Upper lobe of left lung (tissue), 6 donors: ENCODE measurements around the gene MAP2K5. TPM values are rescaled to one million over a fixed set of nuclear protein-coding genes. Genes with fewer than 3 reads are reported as not detected.
A peak's percentile ranks its signal among the peaks of the same experiment; 100 is the strongest.

Experiments used
- ATAC-seq, 2 donors: fragments of 200-7000 bp; cut with Tn5 transposase; one replicate each; pipeline ENCODE4 v1.9.1; 2022; ENCODE audit warnings: mild to moderate bottlenecking in 2 of 2, moderate library complexity in 2 of 2; ENCODE audit not compliant: low FRiP score in 2 of 2
- DNase-seq, 2 donors: peaks; one replicate each; pipeline ENCODE4 v3.0.0-alpha.2; 2019 to 2020
- H3K27ac ChIP-seq, 4 donors: fragments of 200-600 bp; sonication (generic); one replicate each; pipeline ENCODE4 v1.5.1; 2016 to 2019
- H3K27me3 ChIP-seq, 4 donors: fragments of 200-600 bp; sonication (generic); one replicate each; pipeline ENCODE4 v1.5.1; 2017 to 2019
- H3K36me3 ChIP-seq, 4 donors: fragments of 200-600 bp; sonication (generic); one replicate each; pipeline ENCODE4 v1.5.1; 2016 to 2019
- H3K4me1 ChIP-seq, 4 donors: fragments of 200-600 bp; sonication (generic); one replicate each; pipeline ENCODE4 v1.5.1; 2018 to 2019
- H3K4me3 ChIP-seq, 4 donors: fragments of 200-600 bp; sonication (generic); one replicate each; pipeline ENCODE4 v1.5.1; 2017 to 2019; ENCODE audit warnings: mild to moderate bottlenecking in 2 of 4, moderate library complexity in 1 of 4
- H3K9me3 ChIP-seq, 4 donors: fragments of 200-600 bp; sonication (generic); one replicate each; pipeline ENCODE4 v1.5.1; 2018 to 2019
- EP300 ChIP-seq, 4 donors: sonication (generic); formaldehyde crosslinking; IDR thresholded peaks; one replicate each; pipeline ENCODE4 v1.5.1; 2017; ENCODE audit warnings: antibody characterized with exemption in 4 of 4, control low read depth in 2 of 4
- POLR2A ChIP-seq, 4 donors: fragments of 450-650 bp; IDR thresholded peaks; one replicate each; pipeline ENCODE4 v1.5.1; 2016 to 2017; ENCODE audit warnings: antibody characterized with exemption in 4 of 4, mild to moderate bottlenecking in 2 of 4
- POLR2AphosphoS5 ChIP-seq, 2 donors: sonication (generic); formaldehyde crosslinking; IDR thresholded peaks; one replicate each; pipeline ENCODE4 v1.5.1; 2017; ENCODE audit warnings: antibody characterized with exemption in 2 of 2
- WGBS, 2 donors: methylation state at CpG; one replicate each; pipeline ENCODE4 v1.1.5; 2017 to 2018; 5-methylcytosine and 5-hydroxymethylcytosine counted together
- total RNA-seq, 6 donors: library from RNA; depleted of rRNA in 4 of 6; stranded (reverse); fragments of >200 nt in 4 of 6; gene quantifications; one replicate each; pipeline versions ENCODE4 v1.1.0 to v1.2.1, GENCODE V29; 2016 to 2021
- TF ChIP-seq, protein P1 (sequence below), 6 experiments: fragments of 450-650 bp in 4 of 6; fragments of 200-600 bp in 2 of 6; sonication (generic) in 2 of 6; IDR thresholded peaks; one replicate each; pipeline ENCODE4 v1.5.1; 2016 to 2019; ENCODE audit warnings: antibody characterized with exemption in 6 of 6
- donor health status: DM: no; HTN: no; CAD: no; lungs with moderate emphysema.
- donor health status: DM: no; HTN: yes; CAD: no; lungs with severe emphysema.

MAP2K5 gene
- total RNA-seq, 6 donors from 2014 or later, result 7.8 to 25.6 (median 16.0) TPM

GRCh38 chr15:67504056-67504455 lies 38.4 kb upstream of the MAP2K5 start:
- no peak for ATAC-seq
- Histone ChIP-seq H3K36me3 (no peaks in the 10 kb centered on the region), H3K27ac (no peak overlapping the region), H3K27me3 (no peaks in the 10 kb centered on the region), H3K9me3 (no peaks in the 10 kb centered on the region), H3K4me3 (no peak overlapping the region), H3K4me1 (peaks cover 2 to 19% (median 14%) of the 10 kb centered on the region in 4 donors)
- 86 to 93% methylated on average over 6 of the region's 6 CpGs for WGBS, 2 donors
- no peak for TF ChIP-seq EP300 (IDR thresholded peaks at IDR 0.05)
- no peak for DNase-seq

DNA sequence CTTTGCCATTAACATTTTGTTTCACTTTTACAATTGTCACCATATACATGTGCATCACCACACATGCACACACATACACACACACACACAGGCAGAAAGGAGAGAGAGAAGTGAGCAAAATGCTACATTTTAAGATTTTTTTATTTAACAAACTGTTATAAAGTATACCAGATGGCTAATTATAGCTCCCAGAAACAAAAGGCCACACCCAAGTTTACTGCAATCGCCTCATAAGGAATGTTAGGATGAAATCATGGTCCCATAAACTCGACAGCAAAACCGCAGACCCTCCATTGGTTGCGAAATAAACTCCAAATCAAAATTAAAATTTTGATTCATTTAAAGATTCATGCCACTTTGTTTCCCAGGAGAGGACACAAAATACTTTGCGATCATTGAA lies 37.7 kb upstream of the MAP2K5 start:
- no peaks in the 10 kb centered on the region for H3K36me3 ChIP-seq
- no peak overlapping the region for H3K27ac ChIP-seq
- no peaks in the 10 kb centered on the region for H3K27me3 ChIP-seq
- WGBS, 2 donors, result 82 to 83% methylated on average over 5 of the region's 5 CpGs
- no peak for DNase-seq
- H3K4me3 ChIP-seq, result no peak overlapping the region
- peaks cover 2 to 19% (median 14%) of the 10 kb centered on the region in 4 donors for H3K4me1 ChIP-seq
- TF ChIP-seq EP300 (IDR thresholded peaks at IDR 0.05) (no peak), POLR2AphosphoS5 (IDR thresholded peaks at IDR 0.05) (no peak), POLR2A (IDR thresholded peaks at IDR 0.05) (no peak)
- TF ChIP-seq, protein P1, sequence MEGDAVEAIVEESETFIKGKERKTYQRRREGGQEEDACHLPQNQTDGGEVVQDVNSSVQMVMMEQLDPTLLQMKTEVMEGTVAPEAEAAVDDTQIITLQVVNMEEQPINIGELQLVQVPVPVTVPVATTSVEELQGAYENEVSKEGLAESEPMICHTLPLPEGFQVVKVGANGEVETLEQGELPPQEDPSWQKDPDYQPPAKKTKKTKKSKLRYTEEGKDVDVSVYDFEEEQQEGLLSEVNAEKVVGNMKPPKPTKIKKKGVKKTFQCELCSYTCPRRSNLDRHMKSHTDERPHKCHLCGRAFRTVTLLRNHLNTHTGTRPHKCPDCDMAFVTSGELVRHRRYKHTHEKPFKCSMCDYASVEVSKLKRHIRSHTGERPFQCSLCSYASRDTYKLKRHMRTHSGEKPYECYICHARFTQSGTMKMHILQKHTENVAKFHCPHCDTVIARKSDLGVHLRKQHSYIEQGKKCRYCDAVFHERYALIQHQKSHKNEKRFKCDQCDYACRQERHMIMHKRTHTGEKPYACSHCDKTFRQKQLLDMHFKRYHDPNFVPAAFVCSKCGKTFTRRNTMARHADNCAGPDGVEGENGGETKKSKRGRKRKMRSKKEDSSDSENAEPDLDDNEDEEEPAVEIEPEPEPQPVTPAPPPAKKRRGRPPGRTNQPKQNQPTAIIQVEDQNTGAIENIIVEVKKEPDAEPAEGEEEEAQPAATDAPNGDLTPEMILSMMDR (IDR thresholded peaks at IDR 0.05), result no peak
- peak in 1 of 2 donors; percentile 69 for ATAC-seq
- H3K9me3 ChIP-seq, result no peaks in the 10 kb centered on the region

GRCh38 chr15:67505675-67506572 lies 36.6 kb upstream of the MAP2K5 start:
- no peak for DNase-seq
- peaks cover 2 to 19% (median 14%) of the 10 kb centered on the region in 4 donors for H3K4me1 ChIP-seq
- TF ChIP-seq EP300 (IDR thresholded peaks at IDR 0.05) (no peak), POLR2AphosphoS5 (IDR thresholded peaks at IDR 0.05) (no peak), POLR2A (IDR thresholded peaks at IDR 0.05) (no peak)
- TF ChIP-seq, protein P1 (IDR thresholded peaks at IDR 0.05), result no peak
- H3K27ac ChIP-seq, result no peak overlapping the region
- no peaks in the 10 kb centered on the region for H3K27me3 ChIP-seq
- H3K4me3 ChIP-seq, result no peak overlapping the region
- no peaks in the 10 kb centered on the region for H3K36me3 ChIP-seq
- no peaks in the 10 kb centered on the region for H3K9me3 ChIP-seq
- WGBS, 2 donors, result 64 to 74% methylated on average over 5 of the region's 5 CpGs
- peak in 1 of 2 donors; percentile 61 for ATAC-seq

GRCh38 chr15:67506775-67507747 lies 35.4 kb upstream of the MAP2K5 start:
- H3K27me3 ChIP-seq, result no peaks in the 10 kb centered on the region
- 81 to 86% methylated on average over 11 of the region's 11 CpGs for WGBS, 2 donors
- peaks cover 0 to 2% (median 0%) of the 10 kb centered on the region in 4 donors for H3K36me3 ChIP-seq
- peaks cover 0 to 14% (median 12%) of the 10 kb centered on the region in 4 donors for H3K4me1 ChIP-seq
- ATAC-seq (no peak), DNase-seq (no peak)
- H3K4me3 ChIP-seq, result no peak overlapping the region
- H3K9me3 ChIP-seq, result no peaks in the 10 kb centered on the region
- TF ChIP-seq POLR2A (IDR thresholded peaks at IDR 0.05), result no peak
- TF ChIP-seq, protein P1 (IDR thresholded peaks at IDR 0.05), result no peak
- no peak for TF ChIP-seq POLR2AphosphoS5 (IDR thresholded peaks at IDR 0.05)
- TF ChIP-seq EP300 (IDR thresholded peaks at IDR 0.05), result no peak
- no peak overlapping the region for H3K27ac ChIP-seq

- H3K36me3 ChIP-seq, result peaks cover 0 to 16% (median 4%) of the 10 kb centered on the region in 4 donors
- TF ChIP-seq POLR2AphosphoS5 (IDR thresholded peaks at IDR 0.05) (no peak), POLR2A (IDR thresholded peaks at IDR 0.05) (no peak), EP300 (IDR thresholded peaks at IDR 0.05) (no peak)
- TF ChIP-seq, protein P1 (IDR thresholded peaks at IDR 0.05), result no peak
- WGBS, 2 donors, result 91 to 93% methylated on average over 3 of the region's 3 CpGs
- no peaks in the 10 kb centered on the region for H3K9me3 ChIP-seq
- no peak overlapping the region for H3K4me3 ChIP-seq
- ATAC-seq (no peak), DNase-seq (no peak)
- H3K27ac ChIP-seq, result no peak overlapping the region
- H3K27me3 ChIP-seq, result no peaks in the 10 kb centered on the region
- peaks cover 0 to 14% (median 12%) of the 10 kb centered on the region in 4 donors for H3K4me1 ChIP-seq
These were observed 34.1 kb upstream of the MAP2K5 start for GRCh38 chr15:67508407-67508806.
